GM12875 (cell line): Measurements from ENCODE around the gene CALM3.
"Not testable (repeated sequence)": the region's sequence is repeated elsewhere in the genome, so short reads cannot be mapped to it uniquely, and the experiment has no call there.

Experiments
- H3K4me3 ChIP-seq: one replicate; pipeline ENCODE4 v1.5.1; 2011; ENCODE audit warnings: low read depth, low read length, control low read depth
- CTCF ChIP-seq: IDR thresholded peaks from 2 replicates; pipeline ENCODE4 v1.5.1; 2011; ENCODE audit warnings: low read depth, mild to moderate bottlenecking, control low read depth, inconsistent platforms, low read length, moderate library complexity, borderline replicate concordance; ENCODE audit not compliant: insufficient read depth

CALM3 gene

GRCh38 chr19:46601318-46602224, at the start of gene CALM3:
Gene CALM3, plus strand, starts transcription at chr19:46601330. Its CDS starts 105 bp downstream, at chr19:46601435.
- TF ChIP-seq CTCF = no peak
- H3K4me3 ChIP-seq = peak within 1 kb of the TSS; percentile 97

GRCh38 chr19:46552891-46553290, 48.2 kb upstream of the CALM3 start:
- no peak overlapping the region for H3K4me3 ChIP-seq
- no peak for TF ChIP-seq CTCF

- no peak overlapping the region for H3K4me3 ChIP-seq
- no peak for TF ChIP-seq CTCF
Observed at GRCh38 chr19:46554161-46554560, 47.0 kb upstream of the CALM3 start.

GRCh38 chr19:46555628-46556280, 45.4 kb upstream of the CALM3 start:
- no peak overlapping the region for H3K4me3 ChIP-seq
- TF ChIP-seq CTCF = no peak

- H3K4me3 ChIP-seq = not testable (repeated sequence)
Observed at GRCh38 chr19:46556471-46556870, 44.7 kb upstream of the CALM3 start.

- no peak overlapping the region for H3K4me3 ChIP-seq
- TF ChIP-seq CTCF = no peak
Observed at GRCh38 chr19:46559203-46559602, 41.9 kb upstream of the CALM3 start.

GRCh38 chr19:46559675-46560074, 41.5 kb upstream of the CALM3 start:
- H3K4me3 ChIP-seq = not testable (repeated sequence)

GRCh38 chr19:46564701-46565100, 36.4 kb upstream of the CALM3 start:
- H3K4me3 ChIP-seq = no peak overlapping the region
- no peak for TF ChIP-seq CTCF
